Parathyroid adenoma (tissue), 2 donors: ENCODE results near the gene PIR.

Source experiments
- H2AFZ ChIP-seq: fragments of 300-600 bp; sonication (generic); one replicate; pipeline ENCODE4 v1.7.0; 2017; ENCODE audit warnings: antibody characterized with exemption, mild to moderate bottlenecking
- H3K27ac ChIP-seq: fragments of 300-600 bp; sonication (generic); one replicate; pipeline ENCODE4 v1.7.0; 2017
- H3K27me3 ChIP-seq: fragments of 300-600 bp; sonication (generic); one replicate; pipeline ENCODE4 v1.7.0; 2017; ENCODE audit warnings: low read length; ENCODE audit not compliant: control insufficient read depth, insufficient read depth
- H3K36me3 ChIP-seq: fragments of 300-600 bp; sonication (generic); one replicate; pipeline ENCODE4 v1.7.0; 2017; ENCODE audit warnings: low read length; ENCODE audit not compliant: control insufficient read depth, insufficient read depth
- H3K4me1 ChIP-seq: fragments of 300-600 bp; sonication (generic); one replicate; pipeline ENCODE4 v1.7.0; 2017; ENCODE audit warnings: control low read depth
- H3K4me2 ChIP-seq: fragments of 300-600 bp; sonication (generic); one replicate; pipeline ENCODE4 v1.7.0; 2017; ENCODE audit warnings: low read length
- H3K4me3 ChIP-seq: fragments of 300-600 bp; sonication (generic); one replicate; pipeline ENCODE4 v1.7.0; 2017; ENCODE audit warnings: low read depth, low read length
- H3K79me2 ChIP-seq: fragments of 300-600 bp; sonication (generic); one replicate; pipeline ENCODE4 v1.7.0; 2017; ENCODE audit warnings: control low read depth
- H3K9ac ChIP-seq: fragments of 300-600 bp; sonication (generic); one replicate; pipeline ENCODE4 v1.7.0; 2017; ENCODE audit warnings: mild to moderate bottlenecking
- H3K9me3 ChIP-seq: fragments of 300-600 bp; sonication (generic); one replicate; pipeline ENCODE4 v1.7.0; 2017; ENCODE audit warnings: low read length; ENCODE audit not compliant: control insufficient read depth
- CTCF ChIP-seq: fragments of 300-600 bp; sonication (generic); IDR thresholded peaks from one replicate; pipeline ENCODE4 v1.7.0; 2017; ENCODE audit warnings: antibody characterized with exemption, mild to moderate bottlenecking
- donor health status: primary hyperparathyroidism.

Gene PIR

GRCh38 chrX:15504661-15505060 is 11.5 kb upstream of the PIR start:
- no peaks in the 10 kb centered on the region for H3K9me3 ChIP-seq
- no peak overlapping the region for H3K4me2 ChIP-seq
- H2AFZ ChIP-seq, result no peak overlapping the region
- no peaks in the 10 kb centered on the region for H3K4me1 ChIP-seq
- no peak for TF ChIP-seq CTCF
- no peak overlapping the region for H3K27ac ChIP-seq
- H3K79me2 ChIP-seq, result no peaks in the 10 kb centered on the region
- no peak overlapping the region for H3K4me3 ChIP-seq
- H3K27me3 ChIP-seq, result no peaks in the 10 kb centered on the region
- H3K36me3 ChIP-seq, result no peaks in the 10 kb centered on the region
- no peak overlapping the region for H3K9ac ChIP-seq

GRCh38 chrX:15501506-15501905 is 8.4 kb upstream of the PIR start:
- H2AFZ ChIP-seq, result no peak overlapping the region
- no peaks in the 10 kb centered on the region for H3K36me3 ChIP-seq
- no peak overlapping the region for H3K27ac ChIP-seq
- H3K27me3 ChIP-seq, result no peaks in the 10 kb centered on the region
- no peaks in the 10 kb centered on the region for H3K9me3 ChIP-seq
- H3K4me1 ChIP-seq, result no peaks in the 10 kb centered on the region
- no peak overlapping the region for H3K4me2 ChIP-seq
- no peak for TF ChIP-seq CTCF
- H3K9ac ChIP-seq, result no peak overlapping the region
- H3K4me3 ChIP-seq, result no peak overlapping the region
- H3K79me2 ChIP-seq, result no peaks in the 10 kb centered on the region

GRCh38 chrX:15500497-15500966 is 7.4 kb upstream of the PIR start, which contains the start of gene BMX:
Gene BMX, plus strand, starts transcription at chrX:15500807. Its CDS starts 7,547 bp downstream, at chrX:15508354.
- H3K9me3 ChIP-seq, result no peaks in the 10 kb centered on the region
- no peak within 1 kb of the TSS for H3K9ac ChIP-seq
- no peaks in the 10 kb centered on the region for H3K4me1 ChIP-seq
- no peak within 1 kb of the TSS for H2AFZ ChIP-seq
- no peaks in the 10 kb centered on the region for H3K36me3 ChIP-seq
- no peak within 1 kb of the TSS for H3K4me3 ChIP-seq
- no peaks in the 10 kb centered on the region for H3K79me2 ChIP-seq
- TF ChIP-seq CTCF, result no peak
- H3K27me3 ChIP-seq, result no peaks in the 10 kb centered on the region
- no peak within 1 kb of the TSS for H3K27ac ChIP-seq
- no peak within 1 kb of the TSS for H3K4me2 ChIP-seq

- H3K27me3 ChIP-seq, result no peaks in the 10 kb centered on the region
- no peak overlapping the region for H3K27ac ChIP-seq
- no peak overlapping the region for H3K4me2 ChIP-seq
- no peaks in the 10 kb centered on the region for H3K79me2 ChIP-seq
- H3K9me3 ChIP-seq, result no peaks in the 10 kb centered on the region
- no peak overlapping the region for H3K4me3 ChIP-seq
- H3K4me1 ChIP-seq, result no peaks in the 10 kb centered on the region
- H2AFZ ChIP-seq, result no peak overlapping the region
- no peak overlapping the region for H3K9ac ChIP-seq
- no peaks in the 10 kb centered on the region for H3K36me3 ChIP-seq
- no peak for TF ChIP-seq CTCF
These were observed 6.8 kb upstream of the PIR start for GRCh38 chrX:15499976-15500375.

- Histone ChIP-seq H2AFZ (no peak overlapping the region), H3K27ac (no peak overlapping the region), H3K9ac (no peak overlapping the region), H3K4me1 (no peaks in the 10 kb centered on the region), H3K36me3 (no peaks in the 10 kb centered on the region), H3K9me3 (no peaks in the 10 kb centered on the region), H3K4me3 (no peak overlapping the region), H3K4me2 (no peak overlapping the region), H3K27me3 (no peaks in the 10 kb centered on the region), H3K79me2 (no peaks in the 10 kb centered on the region)
- TF ChIP-seq CTCF, result no peak
These were observed 5.6 kb upstream of the PIR start for GRCh38 chrX:15498741-15499140.
